Islet precursor cell (in vitro differentiated cells): ENCODE data around the gene SHH.

Source experiments
- DNase-seq: peaks from one replicate; pipeline ENCODE4 v3.0.0-alpha.2; 2018

SHH gene

GRCh38 chr7:155842496-155843265, 30.4 kb upstream of the SHH start:
- peak; percentile 22 for DNase-seq

- no peak for DNase-seq
These were observed 28.6 kb upstream of the SHH start for GRCh38 chr7:155840909-155841308.

GRCh38 chr7:155840262-155840885, 28.1 kb upstream of the SHH start:
- DNase-seq: no peak

GRCh38 chr7:155839461-155839860, 27.2 kb upstream of the SHH start:
- peak; percentile 15 for DNase-seq

GRCh38 chr7:155838312-155838711, 26.0 kb upstream of the SHH start:
- DNase-seq: peak; percentile 12

GRCh38 chr7:155837126-155837479, 24.8 kb upstream of the SHH start:
- peak; percentile 29 for DNase-seq

GRCh38 chr7:155836216-155837125, 24.2 kb upstream of the SHH start:
- DNase-seq: no peak

- DNase-seq: no peak
These were observed 23.4 kb upstream of the SHH start for GRCh38 chr7:155835446-155836215.

- no peak for DNase-seq
These were observed 22.3 kb upstream of the SHH start for GRCh38 chr7:155834486-155835048.

- no peak for DNase-seq
These were observed 21.4 kb upstream of the SHH start for GRCh38 chr7:155833651-155834050.

- DNase-seq: no peak
These were observed 20.3 kb upstream of the SHH start for GRCh38 chr7:155832581-155832981.

- DNase-seq: no peak
These were observed 19.7 kb upstream of the SHH start for GRCh38 chr7:155831807-155832524.

GRCh38 chr7:155830961-155831806, 18.9 kb upstream of the SHH start:
- DNase-seq: no peak

GRCh38 chr7:155829796-155830470, 17.7 kb upstream of the SHH start:
- no peak for DNase-seq

GRCh38 chr7:155825336-155825735, 13.1 kb upstream of the SHH start:
- no peak for DNase-seq

- no peak for DNase-seq
These were observed 12.1 kb upstream of the SHH start for GRCh38 chr7:155824227-155824886.

GRCh38 chr7:155821851-155822250, 9.6 kb upstream of the SHH start:
- no peak for DNase-seq

GRCh38 chr7:155820788-155821187, 8.5 kb upstream of the SHH start:
- no peak for DNase-seq

GRCh38 chr7:155820246-155820645, 8.0 kb upstream of the SHH start:
- DNase-seq: no peak

- no peak for DNase-seq
These were observed 6.9 kb upstream of the SHH start for GRCh38 chr7:155819186-155819585.
